K562 (cell line): ENCODE measurements around the gene KIFC3. TPM values are rescaled to one million over a fixed set of nuclear protein-coding genes. Genes with fewer than 3 reads are reported as not detected.

Experiments
- ATAC-seq: fragments of 200-7000 bp; cut with Tn5 transposase; 3 replicates; pipeline ENCODE4 v1.9.1; 2020; ENCODE audit warnings: moderate library complexity
- BruUV-seq: library from RNA; stranded (reverse); fragments of 400-500 nt; replicated peaks from 2 replicates; lab custom pipeline; 2021; lab: Mats Ljungman, UMichigan
- CTCF ChIA-PET: fragments of 300-600 bp; formaldehyde crosslinking; extraction: SDS; loops from one replicate; lab custom pipeline; 2021; ENCODE audit warnings: low intra/inter-chr PET ratio; lab: Yijun Ruan, JAX
- POLR2A ChIA-PET: fragments of 300-600, 350-650 bp; sonication (Branson Sonifier 250); formaldehyde crosslinking; extraction: SDS; loops from one replicate; lab custom pipeline; 2021; ENCODE audit warnings: antibody characterized with exemption, inconsistent platforms; lab: Yijun Ruan, JAX
- DNase-seq, 4 experiments: peaks; one replicate each; pipeline versions ENCODE4 v3.0.0 to v3.0.0-alpha.2; 2011 to 2018; ENCODE audit warnings: low spot score in 3 of 4, mixed read lengths in 3 of 4; ENCODE audit errors: extremely low read depth in 1 of 4
- FAIRE-seq: peaks from 2 replicates; lab custom pipeline; 2011; peaks lifted over from hg19 to GRCh38; lab: Jason Lieb, UNC
- H2AFZ ChIP-seq: 2 replicates; pipeline ENCODE4 v1.6.0; 2011; ENCODE audit warnings: low read depth, low read length, control low read depth, inconsistent platforms
- H3K27ac ChIP-seq: fragments of 200-600 bp; 3 replicates; pipeline ENCODE4 v1.8.0; 2011; ENCODE audit warnings: low read depth, mild to moderate bottlenecking, control low read depth, inconsistent platforms, low read length, moderate library complexity, mixed read lengths; ENCODE audit errors: extremely low read depth
- H3K27me3 ChIP-seq, 2 experiments: fragments of 300-600 bp in 1 of 2; 2 replicates in 1 of 2; 3 replicates in 1 of 2; pipeline versions ENCODE4 v1.6.0 to v1.8.0; 2011; ENCODE audit warnings: inconsistent platforms in 2 of 2, low read length in 2 of 2, mild to moderate bottlenecking in 1 of 2, mixed read lengths in 1 of 2, moderate library complexity in 1 of 2; ENCODE audit not compliant: control insufficient read depth in 2 of 2, insufficient read depth in 2 of 2
- H3K36me3 ChIP-seq: fragments of 300-600 bp; 3 replicates; pipeline ENCODE4 v1.8.0; 2011; ENCODE audit warnings: mild to moderate bottlenecking, low read length, inconsistent platforms; ENCODE audit not compliant: control insufficient read depth, insufficient read depth
- H3K4me1 ChIP-seq, 2 experiments: fragments of 200-600 bp in 1 of 2; replicated peaks in 1 of 2; 2 replicates in 1 of 2; 3 replicates in 1 of 2; pipeline versions ENCODE4 v1.5.1 to v1.8.0; 2011; ENCODE audit warnings: inconsistent platforms in 2 of 2, low read length in 2 of 2, mild to moderate bottlenecking in 1 of 2, mixed read lengths in 1 of 2, moderate library complexity in 1 of 2; ENCODE audit not compliant: control insufficient read depth in 2 of 2, insufficient read depth in 2 of 2
- H3K4me2 ChIP-seq: 2 replicates; pipeline ENCODE4 v1.6.1; 2011; ENCODE audit warnings: low read length, control low read depth, inconsistent platforms, mixed read lengths; ENCODE audit not compliant: insufficient read depth
- H3K4me3 ChIP-seq: fragments of 200-600 bp; sonication (generic), shearing (Covaris generic); 2 replicates; pipeline ENCODE4 v1.5.1; 2016; ENCODE audit warnings: control low read depth, inconsistent platforms
- H3K79me2 ChIP-seq: fragments of 200-600 bp; 3 replicates; pipeline ENCODE4 v1.8.0; 2011; ENCODE audit warnings: low read length, inconsistent platforms; ENCODE audit not compliant: control insufficient read depth, insufficient read depth
- H3K9ac ChIP-seq, 2 experiments: 2 replicates each; pipeline versions ENCODE4 v1.6.0 to v1.6.1; 2011; ENCODE audit warnings: low read depth in 2 of 2, low read length in 2 of 2, control low read depth in 1 of 2, inconsistent platforms in 1 of 2, mild to moderate bottlenecking in 1 of 2, mixed read lengths in 1 of 2; ENCODE audit not compliant: insufficient read depth in 1 of 2
- H3K9me1 ChIP-seq: one replicate; pipeline ENCODE4 v1.6.0; 2011; ENCODE audit warnings: inconsistent platforms, mild to moderate bottlenecking, low read length, moderate library complexity; ENCODE audit not compliant: control insufficient read depth, insufficient read depth
- H3K9me3 ChIP-seq: replicated peaks from 2 replicates; pipeline ENCODE4 v1.5.1; 2011; ENCODE audit warnings: low read depth, low read length, inconsistent platforms; ENCODE audit not compliant: control insufficient read depth, insufficient read depth
- H4K20me1 ChIP-seq: replicated peaks from 2 replicates; pipeline ENCODE4 v1.6.1; 2011; ENCODE audit warnings: low read length, inconsistent platforms, mixed read lengths; ENCODE audit not compliant: control insufficient read depth, insufficient read depth
- BDP1 ChIP-seq: IDR thresholded peaks from 3 replicates; pipeline ENCODE4 v1.6.1; 2011; ENCODE audit not compliant: insufficient read length, insufficient read depth
- CCNT2 ChIP-seq: IDR thresholded peaks from 2 replicates; pipeline ENCODE4 v1.6.1; 2011; ENCODE audit warnings: borderline replicate concordance, low read depth, mild to moderate bottlenecking, moderate library complexity, mixed read lengths, low read length; ENCODE audit not compliant: insufficient read length; ENCODE audit errors: extremely low read depth
- MCM3 ChIP-seq: fragments of 450-650 bp; IDR thresholded peaks from 2 replicates; pipeline ENCODE4 v1.6.1; 2016
- MGA ChIP-seq: fragments of 450-650 bp; IDR thresholded peaks from 2 replicates; pipeline ENCODE4 v1.6.1; 2016; ENCODE audit warnings: mild to moderate bottlenecking, moderate library complexity
- PHF20 ChIP-seq: fragments of 450-650 bp; IDR thresholded peaks from 2 replicates; pipeline ENCODE4 v1.6.1; 2018; ENCODE audit not compliant: partially characterized antibody
- TAL1 ChIP-seq: fragments of 450-650 bp; IDR thresholded peaks from 2 replicates; pipeline ENCODE4 v1.6.1; 2016; ENCODE audit warnings: mild to moderate bottlenecking
- ZBTB43 ChIP-seq: sonication (generic); formaldehyde crosslinking; IDR thresholded peaks from 2 replicates; pipeline ENCODE4 v1.8.0; 2023; ENCODE audit warnings: mild to moderate bottlenecking, missing genetic modification reagents
- WGBS: fragments of 100-300 bp; shearing (Covaris generic); methylation state at CpG from one replicate; pipeline ENCODE4 v1.1.6; 2016; ENCODE audit warnings: low coverage, mixed read lengths; ENCODE audit not compliant: insufficient coverage; ENCODE audit errors: missing lambda C conversion rate; 5-methylcytosine and 5-hydroxymethylcytosine counted together
- in situ Hi-C: fragments of 300-500 bp; cut with MboI; formaldehyde crosslinking; loops from 4 replicates; pipeline ENCODE4 v1.15.0; 2018; ENCODE audit warnings: inconsistent platforms, mixed read lengths
- intact Hi-C: fragments of 100-400 bp; cut with micrococcal nuclease; formaldehyde crosslinking; loops from 2 replicates; pipeline ENCODE4 v1.14.2; 2022
- polyA plus RNA-seq, 8 experiments: library from polyadenylated mRNA; depleted of rRNA in 4 of 8; stranded (reverse) in 5 of 8; unstranded in 3 of 8; fragments of >200 nt; fragmentation: Nextera tagmentation in 2 of 8; fragmentation: Illumina TruSeq in 1 of 8; extraction: Ambion mirVana in 2 of 8; extraction: Trizol in 1 of 8; gene quantifications; 2 replicates each; pipeline versions ENCODE4 v1.2.1 to v1.2.3, GENCODE V29; 2011 to 2014; ENCODE audit warnings: inconsistent platforms in 1 of 8, missing spikeins in 1 of 8
- total RNA-seq, 7 experiments: library from RNA; depleted of rRNA in 6 of 7; stranded (reverse); fragments of >200 nt in 6 of 7; fragmentation: Illumina TruSeq in 2 of 7; extraction: Trizol in 2 of 7; gene quantifications; 2 replicates each; pipeline versions ENCODE4 v1.2.1 to v1.2.3, GENCODE V29; 2011 to 2021; ENCODE audit warnings: low replicate concordance in 1 of 7

The KIFC3 gene
- total and polyA plus RNA-seq, 9 of the 15 experiments (the other 6 are each of a cell fraction or from before 2014, with no cell fraction given), result 0.23 to 105 (median 26.2) TPM

GRCh38 chr16:57722651-57723050 lies 79.6 kb downstream of the KIFC3 start:
- ChIA-PET CTCF (no interaction called here), POLR2A (interaction anchor here (0.7 to 1.5 kb wide), 3 partner anchors 13 to 77 kb away, joined by 3 to 8 read pairs (median 5); partner anchors contain the start of gene KATNB1)
- no peak for ATAC-seq
- Histone ChIP-seq H3K4me3 (no peak overlapping the region), H3K27ac (no peak overlapping the region), H3K9ac (0 out of 4 replicates have a peak overlapping the region, but pooled peaks of 1 of the 2 experiments have one; percentile 10), H3K36me3 (no peaks in the 10 kb centered on the region), H3K9me1 (no peaks in the 10 kb centered on the region), H3K9me3 (no peaks in the 10 kb centered on the region), H3K79me2 (no peaks in the 10 kb centered on the region), H3K27me3 (peaks cover 0 to 9% of the 10 kb centered on the region in 2 experiments; a peak in 1 of 5 replicates), H3K4me1 (peaks cover 12 to 13% of the 10 kb centered on the region in 2 experiments), H2AFZ (no peak overlapping the region), H4K20me1 (no peaks in the 10 kb centered on the region), H3K4me2 (no peak overlapping the region)
- in situ Hi-C loops (no loop called here), intact Hi-C loops (loop anchor here (5.0 kb wide), 1 partner anchor 130 kb away; no protein-coding TSS in a partner anchor)
- FAIRE-seq, result no peak
- BruUV-seq, result no TSS peak
- 54% methylated on average over 11 of the region's 11 CpGs for WGBS
- DNase-seq, result no peak
- TF ChIP-seq BDP1 (no peak), CCNT2 (no peak), MCM3 (no peak), TAL1 (no peak), MGA (no peak), PHF20 (no peak), ZBTB43 (CRISPR knock-in tag) (no peak)
